ENCODE data around the gene RYR2.
"Not testable (repeated sequence)": the region's sequence is repeated elsewhere in the genome, so short reads cannot be mapped to it uniquely, and the experiment has no call there.

The RYR2 gene

DNA sequence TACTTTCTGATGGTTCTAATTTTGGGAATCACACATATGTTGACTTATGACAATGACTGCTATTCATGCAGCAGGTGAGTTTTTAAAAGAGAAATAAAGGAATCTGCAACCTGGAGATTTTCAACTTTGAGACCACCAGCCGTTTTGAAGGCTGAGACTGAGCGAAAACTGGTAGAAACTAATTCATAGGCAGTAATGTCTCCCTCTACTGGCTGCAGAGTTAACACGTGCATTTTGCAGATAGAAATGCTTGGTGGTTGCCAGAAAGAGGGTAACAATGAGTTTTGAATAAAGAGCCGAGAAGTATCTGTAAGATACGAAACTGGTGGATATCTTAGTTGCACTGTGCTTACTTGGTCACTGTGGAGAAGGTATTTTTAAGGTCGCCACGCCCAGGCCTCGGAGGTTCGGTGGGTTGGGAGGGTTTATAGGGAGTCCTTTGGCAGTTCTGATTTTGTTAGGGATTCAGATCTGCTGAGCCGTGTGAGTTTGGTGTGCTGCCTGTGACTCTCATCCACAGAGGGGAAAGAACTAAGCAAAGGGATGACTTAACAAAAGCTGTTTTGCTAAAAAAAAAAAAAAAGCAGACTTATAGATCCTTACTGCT is 83.0 kb downstream of the RYR2 start:
- no peak for DNase-seq
- TF ChIP-seq, protein P1, sequence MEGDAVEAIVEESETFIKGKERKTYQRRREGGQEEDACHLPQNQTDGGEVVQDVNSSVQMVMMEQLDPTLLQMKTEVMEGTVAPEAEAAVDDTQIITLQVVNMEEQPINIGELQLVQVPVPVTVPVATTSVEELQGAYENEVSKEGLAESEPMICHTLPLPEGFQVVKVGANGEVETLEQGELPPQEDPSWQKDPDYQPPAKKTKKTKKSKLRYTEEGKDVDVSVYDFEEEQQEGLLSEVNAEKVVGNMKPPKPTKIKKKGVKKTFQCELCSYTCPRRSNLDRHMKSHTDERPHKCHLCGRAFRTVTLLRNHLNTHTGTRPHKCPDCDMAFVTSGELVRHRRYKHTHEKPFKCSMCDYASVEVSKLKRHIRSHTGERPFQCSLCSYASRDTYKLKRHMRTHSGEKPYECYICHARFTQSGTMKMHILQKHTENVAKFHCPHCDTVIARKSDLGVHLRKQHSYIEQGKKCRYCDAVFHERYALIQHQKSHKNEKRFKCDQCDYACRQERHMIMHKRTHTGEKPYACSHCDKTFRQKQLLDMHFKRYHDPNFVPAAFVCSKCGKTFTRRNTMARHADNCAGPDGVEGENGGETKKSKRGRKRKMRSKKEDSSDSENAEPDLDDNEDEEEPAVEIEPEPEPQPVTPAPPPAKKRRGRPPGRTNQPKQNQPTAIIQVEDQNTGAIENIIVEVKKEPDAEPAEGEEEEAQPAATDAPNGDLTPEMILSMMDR (IDR thresholded peaks at IDR 0.05) = peak; percentile 39
- no peak overlapping the region for H3K4me3 Mint-ChIP-seq
- peaks cover 5% of the 10 kb centered on the region for H3K36me3 Mint-ChIP-seq (ENCODE audit: low read depth)
- no peak overlapping the region for H3K27ac Mint-ChIP-seq
- no peaks in the 10 kb centered on the region for H3K4me1 Mint-ChIP-seq
- H3K27me3 Mint-ChIP-seq (ENCODE audit: low read depth, poor library complexity) = peaks cover 3% of the 10 kb centered on the region
- peaks cover 43% of the 10 kb centered on the region for H3K9me3 Mint-ChIP-seq

GRCh38 chr1:237126180-237126579 is 84.2 kb downstream of the RYR2 start:
- Mint-ChIP-seq H3K27ac (no peak overlapping the region), H3K27me3 (ENCODE audit: low read depth, poor library complexity) (peaks cover 3% of the 10 kb centered on the region)

GRCh38 chr1:237127301-237127700 is 85.3 kb downstream of the RYR2 start:
- H3K36me3 Mint-ChIP-seq (ENCODE audit: low read depth); H3K27ac Mint-ChIP-seq; DNase-seq; H3K27me3 Mint-ChIP-seq (ENCODE audit: low read depth, poor library complexity); H3K4me3 Mint-ChIP-seq; H3K4me1 Mint-ChIP-seq: not testable (repeated sequence)
- peaks cover 58% of the 10 kb centered on the region for H3K9me3 Mint-ChIP-seq

More at GRCh38 chr1:237126180-237126579, 84.2 kb downstream of the RYR2 start:
- H3K36me3 Mint-ChIP-seq (ENCODE audit: low read depth) = peaks cover 5% of the 10 kb centered on the region
- TF ChIP-seq, protein P1 (IDR thresholded peaks at IDR 0.05) = no peak
- H3K4me1 Mint-ChIP-seq = no peaks in the 10 kb centered on the region
- peaks cover 50% of the 10 kb centered on the region for H3K9me3 Mint-ChIP-seq
- no peak for DNase-seq
- no peak overlapping the region for H3K4me3 Mint-ChIP-seq

GRCh38 chr1:237133921-237134320 is 91.9 kb downstream of the RYR2 start:
- Mint-ChIP-seq H3K27ac (no peak overlapping the region), H3K9me3 (peaks cover 44% of the 10 kb centered on the region), H3K4me1 (no peaks in the 10 kb centered on the region), H3K27me3 (ENCODE audit: low read depth, poor library complexity) (no peaks in the 10 kb centered on the region), H3K4me3 (no peak overlapping the region), H3K36me3 (ENCODE audit: low read depth) (no peaks in the 10 kb centered on the region)
- DNase-seq = no peak
- TF ChIP-seq, protein P1 (IDR thresholded peaks at IDR 0.05) = no peak

DNA sequence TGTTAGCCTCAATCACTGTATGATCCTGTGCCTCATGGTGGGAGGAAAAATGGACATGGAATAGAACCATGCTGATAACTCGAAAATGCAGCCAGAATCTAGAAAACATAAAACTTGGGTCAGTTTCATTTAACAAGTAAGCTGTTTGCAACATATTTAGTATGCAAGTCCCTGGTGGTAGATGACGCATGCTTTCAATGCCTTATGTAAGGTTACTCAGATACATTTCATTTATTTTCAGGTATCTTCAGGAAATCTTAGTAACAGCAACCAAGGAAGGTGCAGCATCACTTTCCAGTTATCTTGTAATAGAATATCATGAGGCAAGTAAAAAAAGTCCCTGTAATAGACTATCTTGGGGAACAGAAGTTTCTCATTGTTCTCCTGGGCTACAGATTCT is 92.9 kb downstream of the RYR2 start:
- H3K36me3 Mint-ChIP-seq (ENCODE audit: low read depth) = no peaks in the 10 kb centered on the region
- TF ChIP-seq, protein P1 (IDR thresholded peaks at IDR 0.05) = no peak
- no peaks in the 10 kb centered on the region for H3K4me1 Mint-ChIP-seq
- H3K9me3 Mint-ChIP-seq = peaks cover 37% of the 10 kb centered on the region
- no peaks in the 10 kb centered on the region for H3K27me3 Mint-ChIP-seq (ENCODE audit: low read depth, poor library complexity)
- DNase-seq = no peak
- no peak overlapping the region for H3K4me3 Mint-ChIP-seq
- H3K27ac Mint-ChIP-seq = no peak overlapping the region

DNA sequence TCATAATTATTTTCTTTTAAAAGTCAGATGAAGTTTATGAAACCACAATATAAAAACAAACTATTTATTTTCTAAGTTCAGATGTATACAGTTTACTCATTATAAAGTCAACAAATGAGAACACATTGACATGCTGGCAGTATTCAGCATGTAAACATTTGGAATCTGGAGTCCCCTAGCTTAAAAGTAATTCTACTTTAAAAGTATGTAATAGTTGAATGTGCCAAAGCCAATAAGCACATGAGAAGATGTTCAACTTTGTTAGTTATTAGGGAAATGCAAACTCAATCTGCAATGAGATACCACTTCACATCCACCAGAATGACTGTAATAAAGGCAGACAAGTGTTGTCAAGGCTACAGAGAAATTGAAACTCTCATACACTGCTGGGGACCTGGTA is 96.6 kb downstream of the RYR2 start:
- Mint-ChIP-seq H3K27me3 (ENCODE audit: low read depth, poor library complexity) (no peaks in the 10 kb centered on the region), H3K4me3 (no peak overlapping the region), H3K4me1 (no peaks in the 10 kb centered on the region), H3K27ac (no peak overlapping the region), H3K36me3 (ENCODE audit: low read depth) (no peaks in the 10 kb centered on the region), H3K9me3 (peaks cover 6% of the 10 kb centered on the region)
- TF ChIP-seq, protein P1 (IDR thresholded peaks at IDR 0.05) = no peak
- no peak for DNase-seq

Measured in nephron progenitor cell (in vitro differentiated cells).